Activated T-helper 1 cell treated with anti-CD3 and anti-CD28 coated beads, Interleukin-12 subunit alpha, Interleukin-12 subunit beta, Interleukin-2, Interleukin-4 antibody, amounts not matched to agents 30 ng/mL and 10 ng/mL and 1 ng/mL, durations not matched to agents 14 hours and 24 hours and 36 hours (primary cell): ENCODE results near the gene GNA12. TPM values are rescaled to one million over a fixed set of nuclear protein-coding genes. Genes with fewer than 3 reads are reported as not detected.

Experiments
- DNase-seq: peaks from one replicate; pipeline ENCODE4 v3.0.0; 2021; ENCODE audit warnings: low spot score
- H3K27ac Mint-ChIP-seq: one replicate; pipeline ENCODE4 v1.8.0; 2021; ENCODE audit warnings: mild to moderate bottlenecking, mixed read lengths
- H3K27me3 Mint-ChIP-seq: one replicate; pipeline ENCODE4 v1.8.0; 2022; ENCODE audit warnings: mild to moderate bottlenecking, moderate library complexity, mixed read lengths; ENCODE audit not compliant: insufficient read depth
- H3K36me3 Mint-ChIP-seq: one replicate; pipeline ENCODE4 v1.8.0; 2021; ENCODE audit warnings: low read depth, mixed read lengths
- H3K4me1 Mint-ChIP-seq: one replicate; pipeline ENCODE4 v1.8.0; 2021; ENCODE audit warnings: low read depth, mixed read lengths
- H3K4me3 Mint-ChIP-seq: one replicate; pipeline ENCODE4 v1.8.0; 2021; ENCODE audit warnings: mild to moderate bottlenecking, moderate library complexity, mixed read lengths
- H3K9me3 Mint-ChIP-seq: one replicate; pipeline ENCODE4 v1.8.0; 2021; ENCODE audit warnings: mixed read lengths
- intact Hi-C: fragments of 100-400 bp; cut with micrococcal nuclease; formaldehyde crosslinking; loops from one replicate; pipeline ENCODE4 v1.15.1; 2024
- total RNA-seq: library from RNA; stranded (reverse); gene quantifications from 2 replicates; pipeline ENCODE4 v1.2.3, GENCODE V29; 2022

Gene GNA12
- total RNA-seq, 1 donor from 2014 or later = 36.4 TPM

DNA sequence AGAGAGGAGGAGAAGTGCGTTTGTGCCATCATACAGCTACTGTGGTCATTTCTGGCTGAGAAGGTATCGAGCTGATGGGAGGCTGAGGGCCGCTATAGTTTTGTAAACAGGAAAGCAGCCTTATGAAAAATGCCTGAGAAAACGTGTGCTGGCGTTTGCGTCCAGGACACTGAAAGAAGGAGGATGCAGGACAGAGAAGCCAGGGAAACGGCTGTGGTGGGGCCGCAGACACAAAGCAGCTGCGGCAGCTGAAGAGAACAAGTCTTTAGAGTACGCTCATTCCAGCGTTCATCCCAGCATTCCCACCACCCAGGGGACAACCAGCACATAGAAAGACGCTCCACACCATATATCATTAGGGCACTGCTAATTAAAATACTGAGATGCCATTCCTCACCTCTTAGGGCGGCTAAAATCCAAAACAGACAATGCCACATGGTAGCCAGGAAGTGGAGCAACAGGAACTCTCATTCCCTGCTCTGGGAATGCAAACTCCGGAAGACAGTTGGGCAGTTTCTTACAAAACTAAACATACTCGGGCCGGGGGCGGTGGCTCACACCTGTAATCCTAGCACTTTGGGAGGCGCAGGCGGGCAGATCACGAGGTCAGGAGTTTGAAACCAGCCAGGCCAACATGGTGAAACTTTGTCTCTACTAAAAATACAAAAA is 18.4 kb downstream of the GNA12 start:
- H3K4me1 Mint-ChIP-seq = peaks cover 39% of the 10 kb centered on the region
- H3K4me3 Mint-ChIP-seq = no peak overlapping the region
- peaks cover 3% of the 10 kb centered on the region for H3K36me3 Mint-ChIP-seq
- no peak overlapping the region for H3K27ac Mint-ChIP-seq
- no peaks in the 10 kb centered on the region for H3K9me3 Mint-ChIP-seq
- H3K27me3 Mint-ChIP-seq = no peaks in the 10 kb centered on the region
- intact Hi-C loops = no loop called here
- DNase-seq = no peak

DNA sequence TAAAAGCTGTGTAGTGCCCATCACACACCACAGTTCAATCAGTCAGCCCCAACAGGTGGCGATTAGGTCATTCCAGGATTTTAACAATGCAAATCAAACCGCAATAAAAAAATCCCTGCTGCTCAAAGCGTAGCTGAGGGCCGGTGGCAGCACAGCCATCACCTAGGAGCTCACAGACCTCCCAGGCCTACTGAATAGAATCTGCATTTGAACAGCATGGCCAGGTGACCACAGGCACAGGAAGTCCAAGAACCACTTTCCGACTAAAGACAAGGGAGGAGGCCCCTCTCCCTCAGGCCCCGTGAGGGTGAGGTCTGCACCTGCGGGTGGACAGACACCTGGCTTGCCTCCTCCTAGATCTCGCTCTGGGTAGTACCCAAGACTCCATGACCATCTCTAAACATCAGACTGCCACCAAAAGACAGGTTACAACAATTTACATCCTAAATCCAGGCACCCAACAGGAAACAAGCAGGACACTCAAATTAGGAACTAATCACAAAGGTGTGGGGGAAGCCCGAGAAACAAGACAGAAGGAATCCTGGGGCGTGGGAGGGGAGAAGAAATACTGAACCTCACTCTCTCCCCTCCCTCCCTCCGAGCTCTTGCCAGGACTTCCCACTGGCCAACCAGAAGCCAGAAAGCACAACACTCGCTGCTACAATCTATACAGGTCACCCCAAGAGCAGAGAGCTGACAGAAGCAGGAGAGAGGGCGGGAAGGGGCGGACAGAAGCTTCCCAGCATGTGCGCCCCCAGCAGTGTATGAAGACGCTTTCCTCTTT is 19.2 kb downstream of the GNA12 start:
- intact Hi-C loops = no loop called here
- no peaks in the 10 kb centered on the region for H3K27me3 Mint-ChIP-seq
- peaks cover 3% of the 10 kb centered on the region for H3K36me3 Mint-ChIP-seq
- H3K9me3 Mint-ChIP-seq = no peaks in the 10 kb centered on the region
- H3K4me3 Mint-ChIP-seq = no peak overlapping the region
- no peak for DNase-seq
- peaks cover 42% of the 10 kb centered on the region for H3K4me1 Mint-ChIP-seq
- no peak overlapping the region for H3K27ac Mint-ChIP-seq

DNA sequence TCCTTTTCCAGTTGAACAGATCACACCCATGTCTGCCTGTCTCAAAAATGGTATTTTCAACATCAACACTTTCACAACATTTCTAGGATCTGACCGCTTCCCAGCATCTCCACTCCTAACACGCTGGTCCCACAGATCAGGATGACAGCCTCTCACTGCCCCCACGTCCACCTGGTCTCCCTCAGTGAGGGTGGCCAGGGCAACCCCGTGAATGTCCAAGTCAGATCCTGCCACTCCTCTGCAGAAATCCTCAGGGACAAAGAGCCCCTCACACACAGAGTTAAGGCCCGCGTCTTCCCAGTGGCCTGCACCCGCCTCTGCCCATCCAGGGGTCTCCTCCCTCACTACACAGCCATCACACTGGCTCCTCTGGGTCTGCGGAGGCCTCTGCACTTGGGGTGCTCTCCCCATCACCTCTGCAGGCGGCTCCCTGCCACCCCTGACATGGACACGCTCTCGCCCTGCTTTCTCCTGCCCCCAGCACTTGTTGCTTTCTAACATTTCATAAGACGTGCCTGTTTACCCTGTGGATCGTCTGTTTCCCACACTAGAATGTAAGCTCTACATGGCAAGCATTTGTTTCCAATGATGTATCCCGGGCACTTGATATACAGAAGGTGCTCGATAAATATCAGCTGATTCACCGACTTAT is 20.0 kb downstream of the GNA12 start:
- DNase-seq = no peak
- H3K4me3 Mint-ChIP-seq = no peak overlapping the region
- no peaks in the 10 kb centered on the region for H3K9me3 Mint-ChIP-seq
- no peaks in the 10 kb centered on the region for H3K27me3 Mint-ChIP-seq
- intact Hi-C loops = no loop called here
- H3K4me1 Mint-ChIP-seq = peaks cover 49% of the 10 kb centered on the region
- H3K27ac Mint-ChIP-seq = no peak overlapping the region
- peaks cover 3% of the 10 kb centered on the region for H3K36me3 Mint-ChIP-seq

GRCh38 chr7:2823130-2823529 is 21.0 kb downstream of the GNA12 start:
- H3K36me3 Mint-ChIP-seq = peaks cover 3% of the 10 kb centered on the region
- DNase-seq = no peak
- intact Hi-C loops = loop anchor here (2.0 kb wide), 1 partner anchor 14 kb away; no protein-coding TSS in a partner anchor
- peaks cover 54% of the 10 kb centered on the region for H3K4me1 Mint-ChIP-seq
- H3K4me3 Mint-ChIP-seq = no peak overlapping the region
- H3K27me3 Mint-ChIP-seq = no peaks in the 10 kb centered on the region
- no peaks in the 10 kb centered on the region for H3K9me3 Mint-ChIP-seq
- H3K27ac Mint-ChIP-seq = no peak overlapping the region

DNA sequence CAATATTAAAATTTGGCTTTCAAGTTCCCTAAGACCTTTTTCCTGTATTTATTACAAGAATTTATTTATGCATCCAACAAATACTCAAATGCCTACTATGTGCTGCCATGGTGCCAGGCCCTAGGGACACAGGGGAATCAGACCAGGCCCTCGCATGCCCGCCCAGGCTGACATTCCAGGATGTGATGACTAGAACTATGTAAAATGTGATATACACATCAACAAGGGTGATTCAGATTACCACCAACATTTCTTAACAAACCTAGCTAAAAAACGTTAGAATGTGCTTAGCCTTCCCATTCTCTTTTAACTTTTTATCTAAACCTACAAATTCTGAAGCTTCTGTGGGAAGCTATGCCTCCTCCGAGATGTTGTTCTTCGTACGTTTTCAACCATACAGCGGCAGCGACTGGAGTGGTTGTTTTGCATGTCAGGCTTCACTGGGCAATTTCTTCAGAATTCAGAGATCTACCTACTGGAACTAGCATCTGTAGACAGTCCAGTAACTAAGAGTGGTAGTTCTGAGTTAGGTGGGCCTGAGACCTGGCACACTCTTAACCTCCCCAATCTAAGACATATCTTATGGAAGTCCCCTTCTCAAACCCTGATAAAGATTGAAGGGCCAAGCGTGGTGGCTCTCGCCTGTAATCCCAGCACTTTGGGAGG is 22.1 kb downstream of the GNA12 start:
- Mint-ChIP-seq H3K4me1 (peaks cover 54% of the 10 kb centered on the region), H3K4me3 (no peak overlapping the region), H3K27ac (no peak overlapping the region), H3K27me3 (no peaks in the 10 kb centered on the region), H3K36me3 (peaks cover 3% of the 10 kb centered on the region), H3K9me3 (no peaks in the 10 kb centered on the region)
- intact Hi-C loops = loop anchor here (2.0 kb wide), 1 partner anchor 15 kb away; no protein-coding TSS in a partner anchor
- no peak for DNase-seq

- Mint-ChIP-seq H3K4me3 (no peak overlapping the region), H3K4me1 (peaks cover 48% of the 10 kb centered on the region), H3K9me3 (no peaks in the 10 kb centered on the region), H3K27ac (no peak overlapping the region), H3K36me3 (peaks cover 3% of the 10 kb centered on the region), H3K27me3 (no peaks in the 10 kb centered on the region)
- intact Hi-C loops = no loop called here
- no peak for DNase-seq
Observed at GRCh38 chr7:2821161-2821841, 22.8 kb downstream of the GNA12 start.

GRCh38 chr7:2820508-2820934 is 23.6 kb downstream of the GNA12 start:
- no peak for DNase-seq
- Mint-ChIP-seq H3K36me3 (peaks cover 5% of the 10 kb centered on the region), H3K27me3 (no peaks in the 10 kb centered on the region), H3K4me1 (peaks cover 47% of the 10 kb centered on the region), H3K4me3 (no peak overlapping the region), H3K27ac (no peak overlapping the region), H3K9me3 (no peaks in the 10 kb centered on the region)
- intact Hi-C loops = no loop called here

GRCh38 chr7:2819954-2820397 is 24.1 kb downstream of the GNA12 start:
- intact Hi-C loops = loop anchor here (1.0 kb wide), 1 partner anchor 47 kb away; no protein-coding TSS in a partner anchor
- no peak overlapping the region for H3K27ac Mint-ChIP-seq

GRCh38 chr7:2819161-2819953 is 24.8 kb downstream of the GNA12 start:
- peaks cover 2% of the 10 kb centered on the region for H3K36me3 Mint-ChIP-seq
- H3K4me3 Mint-ChIP-seq = no peak overlapping the region
- no peak overlapping the region for H3K27ac Mint-ChIP-seq
- H3K27me3 Mint-ChIP-seq = no peaks in the 10 kb centered on the region
- no peak for DNase-seq
- intact Hi-C loops = loop anchor here (1.0 kb wide), 1 partner anchor 46 kb away; no protein-coding TSS in a partner anchor
- peaks cover 35% of the 10 kb centered on the region for H3K4me1 Mint-ChIP-seq
- H3K9me3 Mint-ChIP-seq = no peaks in the 10 kb centered on the region

More at GRCh38 chr7:2819954-2820397, 24.1 kb downstream of the GNA12 start:
- peaks cover 41% of the 10 kb centered on the region for H3K4me1 Mint-ChIP-seq
- no peaks in the 10 kb centered on the region for H3K27me3 Mint-ChIP-seq
- H3K9me3 Mint-ChIP-seq = no peaks in the 10 kb centered on the region
- no peak overlapping the region for H3K4me3 Mint-ChIP-seq
- peaks cover 3% of the 10 kb centered on the region for H3K36me3 Mint-ChIP-seq
- DNase-seq = no peak

GRCh38 chr7:2818653-2819052 is 25.5 kb downstream of the GNA12 start:
- peaks cover 35% of the 10 kb centered on the region for H3K4me1 Mint-ChIP-seq
- no peaks in the 10 kb centered on the region for H3K9me3 Mint-ChIP-seq
- DNase-seq = no peak
- no peaks in the 10 kb centered on the region for H3K27me3 Mint-ChIP-seq
- intact Hi-C loops = loop anchor here (1.0 kb wide), 1 partner anchor 45 kb away; no protein-coding TSS in a partner anchor
- peaks cover 2% of the 10 kb centered on the region for H3K36me3 Mint-ChIP-seq
- H3K27ac Mint-ChIP-seq = no peak overlapping the region
- no peak overlapping the region for H3K4me3 Mint-ChIP-seq

DNA sequence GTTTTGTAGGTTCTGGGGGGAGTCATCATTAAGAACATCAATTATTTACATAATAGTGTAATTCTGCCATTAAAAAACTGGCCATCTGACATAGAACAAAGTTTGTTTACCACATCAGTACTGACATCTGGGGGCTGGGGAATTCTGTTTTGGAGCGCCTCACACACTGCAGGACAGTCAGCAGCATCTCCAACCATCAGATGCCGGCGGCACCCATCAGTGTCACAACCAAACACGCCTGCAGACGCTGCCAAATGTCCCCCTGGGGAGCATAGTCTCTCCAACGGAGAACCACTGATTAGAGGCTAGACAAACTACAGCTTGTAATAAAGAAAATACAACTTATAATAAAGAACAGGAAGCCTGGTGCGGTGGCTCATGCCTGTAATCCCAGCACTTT is 26.0 kb downstream of the GNA12 start:
- peaks cover 35% of the 10 kb centered on the region for H3K4me1 Mint-ChIP-seq
- intact Hi-C loops = no loop called here
- no peaks in the 10 kb centered on the region for H3K27me3 Mint-ChIP-seq
- no peak overlapping the region for H3K27ac Mint-ChIP-seq
- H3K9me3 Mint-ChIP-seq = no peaks in the 10 kb centered on the region
- H3K36me3 Mint-ChIP-seq = peaks cover 6% of the 10 kb centered on the region
- H3K4me3 Mint-ChIP-seq = no peak overlapping the region
- no peak for DNase-seq
